Measurements from ENCODE around the gene OCA2. TPM values are rescaled to one million over a fixed set of nuclear protein-coding genes. Genes with fewer than 3 reads are reported as not detected.

Gene OCA2
- total RNA-seq, 1 experiment from 2014 or later, result 0.31 TPM

DNA sequence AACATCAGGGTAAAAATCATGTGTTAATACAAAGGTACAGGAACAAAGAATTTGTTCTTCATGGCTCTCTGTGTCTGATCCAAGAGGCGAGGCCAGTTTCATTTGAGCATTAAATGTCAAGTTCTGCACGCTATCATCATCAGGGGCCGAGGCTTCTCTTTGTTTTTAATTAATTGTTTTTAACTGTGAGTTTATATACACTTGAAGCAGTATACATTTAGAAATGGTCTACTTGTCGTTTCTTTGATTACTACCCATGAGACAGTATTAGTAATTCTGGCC lies 21.2 kb upstream of the OCA2 start:
- Histone ChIP-seq H2BK12ac (ENCODE audit: insufficient read length, low read depth, low read length) (no peak overlapping the region), H3K9ac (ENCODE audit: extremely low read depth, insufficient read length, low read length) (no peak overlapping the region), H3K27me3 (ENCODE audit: insufficient read depth, low read length) (no peaks in the 10 kb centered on the region), H4K91ac (ENCODE audit: insufficient read length, low read depth, low read length) (no peak overlapping the region), H2BK20ac (ENCODE audit: low read depth, low read length, poor library complexity, severe bottlenecking) (no peak overlapping the region), H3K14ac (ENCODE audit: insufficient read depth, low read length) (no peak overlapping the region), H2BK5ac (ENCODE audit: insufficient read length, low read length) (no peak overlapping the region), H4K5ac (ENCODE audit: insufficient read length, low read depth, low read length) (no peak overlapping the region), H3K79me1 (ENCODE audit: insufficient read depth, low read depth, low read length, poor library complexity, severe bottlenecking) (no peaks in the 10 kb centered on the region), H4K8ac (replicated peaks; ENCODE audit: insufficient read length, low read depth, low read length) (no peak overlapping the region), H3K4me2 (ENCODE audit: insufficient read depth, insufficient read length, low read length) (no peak overlapping the region), H3K4ac (ENCODE audit: low read depth, low read length) (no peak overlapping the region), H3K4me1 (ENCODE audit: insufficient read depth, low read length) (no peaks in the 10 kb centered on the region), H2BK15ac (ENCODE audit: low read depth, low read length) (no peak overlapping the region), H4K20me1 (ENCODE audit: control insufficient read depth, insufficient read depth, insufficient read length) (no peaks in the 10 kb centered on the region), H3K9me3 (ENCODE audit: control insufficient read depth, low read depth, low read length) (no peaks in the 10 kb centered on the region), H3K18ac (ENCODE audit: insufficient read length, low read depth, low read length) (no peak overlapping the region), H3K79me2 (ENCODE audit: insufficient read depth, low read length) (no peaks in the 10 kb centered on the region), H2AFZ (ENCODE audit: low read length) (no peak overlapping the region), H3K23ac (ENCODE audit: insufficient read length, low read depth, low read length) (no peak overlapping the region), H3K27ac (ENCODE audit: insufficient read length, low read depth, low read length) (no peak overlapping the region), H2AK5ac (ENCODE audit: insufficient read length, low read length) (no peak overlapping the region), H2BK120ac (ENCODE audit: low read depth, low read length, poor library complexity, severe bottlenecking) (no peak overlapping the region), H3K56ac (ENCODE audit: insufficient read length, low read depth, low read length) (no peak overlapping the region), H3T11ph (ENCODE audit: low read length) (no peak overlapping the region), H3K23me2 (ENCODE audit: insufficient read length, low read depth, low read length, poor library complexity, severe bottlenecking) (no peaks in the 10 kb centered on the region)
- no peak for DNase-seq
- H3K36me3 Mint-ChIP-seq (ENCODE audit: insufficient read depth in 1 of 3, low read depth in 3 of 3), result peaks cover 55 to 79% (median 70%) of the 10 kb centered on the region in 3 experiments
- H3K4me3 Mint-ChIP-seq, result no peak overlapping the region
- no peak overlapping the region for H3K27ac Mint-ChIP-seq
- peaks cover 1% of the 10 kb centered on the region; the same call in 1 of the 2 replicates for H3K27me3 Mint-ChIP-seq (ENCODE audit: low read depth)
- WGBS (ENCODE audit: extremely low coverage, insufficient read length, low lambda C conversion rate), result no CpG with 5 or more reads among the region's 4 CpGs
- H3K9me3 Mint-ChIP-seq, result no peaks in the 10 kb centered on the region
- H3K4me1 Mint-ChIP-seq, result no peaks in the 10 kb centered on the region
- TF ChIP-seq, protein P1, sequence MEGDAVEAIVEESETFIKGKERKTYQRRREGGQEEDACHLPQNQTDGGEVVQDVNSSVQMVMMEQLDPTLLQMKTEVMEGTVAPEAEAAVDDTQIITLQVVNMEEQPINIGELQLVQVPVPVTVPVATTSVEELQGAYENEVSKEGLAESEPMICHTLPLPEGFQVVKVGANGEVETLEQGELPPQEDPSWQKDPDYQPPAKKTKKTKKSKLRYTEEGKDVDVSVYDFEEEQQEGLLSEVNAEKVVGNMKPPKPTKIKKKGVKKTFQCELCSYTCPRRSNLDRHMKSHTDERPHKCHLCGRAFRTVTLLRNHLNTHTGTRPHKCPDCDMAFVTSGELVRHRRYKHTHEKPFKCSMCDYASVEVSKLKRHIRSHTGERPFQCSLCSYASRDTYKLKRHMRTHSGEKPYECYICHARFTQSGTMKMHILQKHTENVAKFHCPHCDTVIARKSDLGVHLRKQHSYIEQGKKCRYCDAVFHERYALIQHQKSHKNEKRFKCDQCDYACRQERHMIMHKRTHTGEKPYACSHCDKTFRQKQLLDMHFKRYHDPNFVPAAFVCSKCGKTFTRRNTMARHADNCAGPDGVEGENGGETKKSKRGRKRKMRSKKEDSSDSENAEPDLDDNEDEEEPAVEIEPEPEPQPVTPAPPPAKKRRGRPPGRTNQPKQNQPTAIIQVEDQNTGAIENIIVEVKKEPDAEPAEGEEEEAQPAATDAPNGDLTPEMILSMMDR (conservative IDR thresholded peaks at IDR 0.05), result no peak

Measured in H9 (cell line).